CD4-positive, alpha-beta T cell (primary cell): ENCODE data around the gene ZNF787. TPM values are rescaled to one million over a fixed set of nuclear protein-coding genes. Genes with fewer than 3 reads are reported as not detected.

ENCODE experiments used
- ATAC-seq: fragments of 200-7000 bp; cut with Tn5 transposase; one replicate; pipeline ENCODE4 v1.10.0; 2022; ENCODE audit warnings: mild to moderate bottlenecking; ENCODE audit not compliant: poor library complexity
- CTCF ChIA-PET: fragments of 350-600 bp; sonication (Branson Sonifier 250); formaldehyde crosslinking; loops from one replicate; lab custom pipeline; 2021; ENCODE audit warnings: antibody characterized with exemption, inconsistent platforms; lab: Charles Lee
- POLR2A ChIA-PET: fragments of 350-600 bp; sonication (Branson Sonifier 250); formaldehyde crosslinking; loops from one replicate; lab custom pipeline; 2021; ENCODE audit warnings: antibody characterized with exemption, inconsistent platforms; lab: Charles Lee
- DNase-seq, 14 experiments: peaks; one replicate each; pipeline ENCODE4 v3.0.0-alpha.2; 2013 to 2020; ENCODE audit warnings: mixed read lengths in 2 of 14
- H3K27ac ChIP-seq, 2 donors: one replicate each; pipeline versions ENCODE4 v1.5.1 to v1.7.0; 2013; ENCODE audit warnings: low read length in 2 of 2, low read depth in 1 of 2, mild to moderate bottlenecking in 1 of 2
- H3K27me3 ChIP-seq, 2 experiments: 1 replicate in 1 of 2; 2 replicates in 1 of 2; pipeline versions ENCODE4 v1.6.1 to v1.7.0; 2013; ENCODE audit warnings: low read length in 2 of 2, control low read depth in 1 of 2, mild to moderate bottlenecking in 1 of 2, moderate library complexity in 1 of 2; ENCODE audit not compliant: insufficient read depth in 2 of 2, control insufficient read depth in 1 of 2
- H3K36me3 ChIP-seq: one replicate; pipeline ENCODE4 v1.6.1; 2013; ENCODE audit warnings: low read length, control low read depth; ENCODE audit not compliant: insufficient read depth
- H3K4me1 ChIP-seq: one replicate; pipeline ENCODE4 v1.6.1; 2013; ENCODE audit warnings: low read length, control low read depth; ENCODE audit not compliant: insufficient read depth
- H3K4me3 ChIP-seq: one replicate; pipeline ENCODE4 v1.5.1; 2013; ENCODE audit warnings: mild to moderate bottlenecking, low read length, moderate library complexity
- H3K9me3 ChIP-seq, 2 experiments: 1 replicate in 1 of 2; 2 replicates in 1 of 2; pipeline versions ENCODE4 v1.6.1 to v1.7.0; 2013; ENCODE audit warnings: low read length in 2 of 2, mild to moderate bottlenecking in 2 of 2, control low read depth in 1 of 2, moderate library complexity in 1 of 2; ENCODE audit not compliant: control insufficient read depth in 1 of 2, insufficient read depth in 1 of 2
- H3K27ac Mint-ChIP-seq: one replicate; pipeline ENCODE4 v1.8.0; 2020; ENCODE audit warnings: mixed read lengths
- H3K27me3 Mint-ChIP-seq: one replicate; pipeline ENCODE4 v1.8.0; 2021; ENCODE audit warnings: mixed read lengths
- H3K36me3 Mint-ChIP-seq: one replicate; pipeline ENCODE4 v1.8.0; 2021; ENCODE audit warnings: low read depth, mixed read lengths
- H3K4me1 Mint-ChIP-seq: one replicate; pipeline ENCODE4 v1.8.0; 2021; ENCODE audit warnings: low read depth, mixed read lengths
- H3K4me3 Mint-ChIP-seq: one replicate; pipeline ENCODE4 v1.8.0; 2020; ENCODE audit warnings: mild to moderate bottlenecking, mixed read lengths
- H3K9me3 Mint-ChIP-seq: one replicate; pipeline ENCODE4 v1.8.0; 2020; ENCODE audit warnings: mixed read lengths
- CTCF ChIP-seq: fragments of 200-600 bp; IDR thresholded peaks from one replicate; pipeline ENCODE4 v1.8.0; 2022; ENCODE audit warnings: antibody characterized with exemption, mild to moderate bottlenecking
- intact Hi-C, 2 experiments: fragments of 100-400 bp; cut with DNase I in 1 of 2; cut with micrococcal nuclease in 1 of 2; formaldehyde crosslinking; loops; one replicate each; pipeline versions ENCODE4 v1.15.1 to v1.9.0; 2023 to 2025; cut with DNase I, micrococcal nuclease
- total RNA-seq, 174 experiments: library from RNA in 2 of 174; stranded (reverse) in 2 of 174; gene quantifications; one replicate each; pipeline ENCODE4 v1.2.3 and lab custom pipeline; 2021 to 2026

ZNF787 gene
- total RNA-seq, 2 experiments from 2014 or later, result 11.4 to 11.5 TPM

GRCh38 chr19:56142897-56143434, 21.9 kb upstream of the ZNF787 start:
- no peaks in the 10 kb centered on the region for H3K27me3 Mint-ChIP-seq
- DNase-seq, result no peak
- no peaks in the 10 kb centered on the region for H3K9me3 Mint-ChIP-seq
- H3K27ac ChIP-seq, result no peak overlapping the region
- H3K4me3 Mint-ChIP-seq, result peak overlapping the region; percentile 40
- peaks cover 19% of the 10 kb centered on the region for H3K36me3 ChIP-seq
- peaks cover 35% of the 10 kb centered on the region for H3K4me1 ChIP-seq
- peaks cover 16% of the 10 kb centered on the region for H3K36me3 Mint-ChIP-seq
- peaks cover 37% of the 10 kb centered on the region for H3K4me1 Mint-ChIP-seq
- POLR2A ChIA-PET, result no interaction called here
- CTCF ChIA-PET, result no interaction called here
- intact Hi-C loops, result loop anchor here in 1 of 2 experiments (5.0 to 10.0 kb wide), 2 partner anchors 36 to 452 kb away; partner anchors contain the start of gene ZNF71
- ATAC-seq, result no peak
- TF ChIP-seq CTCF, result no peak
- no peaks in the 10 kb centered on the region for H3K9me3 ChIP-seq
- H3K27me3 ChIP-seq, result no peaks in the 10 kb centered on the region
- H3K4me3 ChIP-seq, result no peak overlapping the region
- H3K27ac Mint-ChIP-seq, result peak overlapping the region; percentile 85

GRCh38 chr19:56142087-56142787, 21.1 kb upstream of the ZNF787 start:
- ATAC-seq, result no peak
- H3K36me3 Mint-ChIP-seq, result peaks cover 11% of the 10 kb centered on the region
- H3K27me3 ChIP-seq, result no peaks in the 10 kb centered on the region
- no peak for DNase-seq
- peaks cover 11% of the 10 kb centered on the region for H3K36me3 ChIP-seq
- peak overlapping the region; percentile 85 for H3K27ac Mint-ChIP-seq
- POLR2A ChIA-PET, result interaction anchor here (1.3 to 3.0 kb wide), 4 partner anchors 17 to 57 kb away, joined by 3 to 37 read pairs (median 11); partner anchors contain the start of gene ZNF787
- CTCF ChIA-PET, result interaction anchor here (0.6 kb wide), 1 partner anchor 29 kb away, joined by 3 read pairs; no protein-coding TSS in a partner anchor
- peak overlapping the region; percentile 70 for H3K4me3 ChIP-seq
- peak overlapping the region; percentile 80 for H3K4me3 Mint-ChIP-seq
- H3K4me1 ChIP-seq, result peaks cover 35% of the 10 kb centered on the region
- H3K27me3 Mint-ChIP-seq, result no peaks in the 10 kb centered on the region
- no peaks in the 10 kb centered on the region for H3K9me3 Mint-ChIP-seq
- intact Hi-C loops, result loop anchor here in 1 of 2 experiments (5.0 to 10.0 kb wide), 2 partner anchors 35 to 453 kb away; partner anchors contain the start of gene ZNF71
- peaks cover 37% of the 10 kb centered on the region for H3K4me1 Mint-ChIP-seq
- no peaks in the 10 kb centered on the region for H3K9me3 ChIP-seq
- no peak for TF ChIP-seq CTCF
- H3K27ac ChIP-seq, result peak overlapping the region in 1 of 2 donors; percentile 14

- Histone ChIP-seq H3K27me3 (no peaks in the 10 kb centered on the region), H3K27ac (peak overlapping the region in 1 of 2 donors; percentile 74), H3K9me3 (no peaks in the 10 kb centered on the region), H3K36me3 (peaks cover 9% of the 10 kb centered on the region), H3K4me3 (peak overlapping the region; percentile 70), H3K4me1 (peaks cover 35% of the 10 kb centered on the region)
- Mint-ChIP-seq H3K27ac (peak overlapping the region; percentile 85), H3K4me3 (peak overlapping the region; percentile 80), H3K27me3 (no peaks in the 10 kb centered on the region), H3K36me3 (peaks cover 11% of the 10 kb centered on the region), H3K4me1 (peaks cover 37% of the 10 kb centered on the region), H3K9me3 (no peaks in the 10 kb centered on the region)
- peak in 11 of 14 experiments; percentile 15 to 70 (median 37) for DNase-seq
- no peak for ATAC-seq
- POLR2A ChIA-PET, result interaction anchor here (1.3 to 3.0 kb wide), 5 partner anchors 17 to 173 kb away, joined by 3 to 37 read pairs (median 11); partner anchors contain the start of genes ZNF787 and ZSCAN5A
- TF ChIP-seq CTCF, result no peak
- intact Hi-C loops, result loop anchor here (1.0 to 10.0 kb wide), 5 partner anchors 20 to 453 kb away; partner anchors contain the start of genes ZNF787 (in 2 of the 2), ZSCAN5A (in 2 of the 2) and ZNF71 (in 1 of the 2)
- CTCF ChIA-PET, result interaction anchor here (0.6 to 1.2 kb wide), 2 partner anchors 30 to 36 kb away, joined by 3 read pairs; no protein-coding TSS in a partner anchor
These were observed 20.4 kb upstream of the ZNF787 start for GRCh38 chr19:56141417-56141993.
